Stomach (tissue), 4 donors: Measurements from ENCODE around the gene EDN1.

Source experiments
- POLR2A ChIP-seq, 4 donors: fragments of 450-650 bp; IDR thresholded peaks; one replicate each; pipeline ENCODE4 v1.6.1; 2016; ENCODE audit warnings: antibody characterized with exemption in 4 of 4, control low read depth in 2 of 4, mild to moderate bottlenecking in 1 of 4, moderate library complexity in 1 of 4
- TF ChIP-seq, protein P1 (sequence below), 7 experiments: fragments of 450-650 bp in 4 of 7; fragments of 200-600 bp in 3 of 7; sonication (generic) in 3 of 7; IDR thresholded peaks; one replicate each; pipeline ENCODE4 v1.5.1; 2016 to 2019; ENCODE audit warnings: antibody characterized with exemption in 7 of 7, control low read depth in 2 of 7, mild to moderate bottlenecking in 1 of 7

DNA sequence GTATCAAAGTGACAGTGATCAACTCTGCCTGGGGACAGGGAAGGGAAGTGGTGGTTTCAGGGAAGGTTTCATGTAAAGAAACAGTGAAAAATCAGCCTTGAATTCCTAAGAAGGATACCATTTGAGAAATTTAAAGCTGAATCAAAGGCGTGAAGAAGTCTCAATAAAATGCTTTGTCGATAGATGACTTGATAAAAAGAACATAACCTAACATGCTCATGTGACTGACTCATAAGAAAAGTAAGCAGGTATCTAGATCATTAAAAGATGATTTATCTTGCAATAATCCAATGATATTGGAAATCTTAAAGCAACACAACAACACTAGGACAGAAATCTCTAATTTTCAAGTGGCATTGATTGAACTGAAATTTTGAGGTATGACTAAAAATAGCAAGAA is 14.3 kb downstream of the EDN1 start:
- TF ChIP-seq, protein P1, sequence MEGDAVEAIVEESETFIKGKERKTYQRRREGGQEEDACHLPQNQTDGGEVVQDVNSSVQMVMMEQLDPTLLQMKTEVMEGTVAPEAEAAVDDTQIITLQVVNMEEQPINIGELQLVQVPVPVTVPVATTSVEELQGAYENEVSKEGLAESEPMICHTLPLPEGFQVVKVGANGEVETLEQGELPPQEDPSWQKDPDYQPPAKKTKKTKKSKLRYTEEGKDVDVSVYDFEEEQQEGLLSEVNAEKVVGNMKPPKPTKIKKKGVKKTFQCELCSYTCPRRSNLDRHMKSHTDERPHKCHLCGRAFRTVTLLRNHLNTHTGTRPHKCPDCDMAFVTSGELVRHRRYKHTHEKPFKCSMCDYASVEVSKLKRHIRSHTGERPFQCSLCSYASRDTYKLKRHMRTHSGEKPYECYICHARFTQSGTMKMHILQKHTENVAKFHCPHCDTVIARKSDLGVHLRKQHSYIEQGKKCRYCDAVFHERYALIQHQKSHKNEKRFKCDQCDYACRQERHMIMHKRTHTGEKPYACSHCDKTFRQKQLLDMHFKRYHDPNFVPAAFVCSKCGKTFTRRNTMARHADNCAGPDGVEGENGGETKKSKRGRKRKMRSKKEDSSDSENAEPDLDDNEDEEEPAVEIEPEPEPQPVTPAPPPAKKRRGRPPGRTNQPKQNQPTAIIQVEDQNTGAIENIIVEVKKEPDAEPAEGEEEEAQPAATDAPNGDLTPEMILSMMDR (IDR thresholded peaks at IDR 0.05) = no peak
- TF ChIP-seq POLR2A (IDR thresholded peaks at IDR 0.05) = no peak
